ENCODE data around the gene PTPRC.

The PTPRC gene

GRCh38 chr1:198701250-198701649 is 62.4 kb downstream of the PTPRC start:
- DNase-seq (ENCODE audit: low read depth) = no peak

- no peak for DNase-seq (ENCODE audit: low read depth)
These were observed 63.1 kb downstream of the PTPRC start for GRCh38 chr1:198701766-198702539.

- no peak for DNase-seq (ENCODE audit: low read depth)
These were observed 70.1 kb downstream of the PTPRC start for GRCh38 chr1:198708761-198709525.

GRCh38 chr1:198711837-198712236 is 73.0 kb downstream of the PTPRC start:
- no peak for DNase-seq (ENCODE audit: low read depth)

- peak; percentile 85 for DNase-seq (ENCODE audit: low read depth)
These were observed 74.2 kb downstream of the PTPRC start for GRCh38 chr1:198713081-198713480.

- DNase-seq (ENCODE audit: low read depth) = no peak
These were observed 75.4 kb downstream of the PTPRC start for GRCh38 chr1:198714271-198714670.

- no peak for DNase-seq (ENCODE audit: low read depth)
These were observed 77.2 kb downstream of the PTPRC start for GRCh38 chr1:198716051-198716450.

GRCh38 chr1:198717510-198717909 is 78.7 kb downstream of the PTPRC start:
- DNase-seq (ENCODE audit: low read depth) = no peak

- DNase-seq (ENCODE audit: low read depth) = no peak
These were observed 84.3 kb downstream of the PTPRC start for GRCh38 chr1:198723127-198723526.

- no peak for DNase-seq (ENCODE audit: low read depth)
These were observed 86.2 kb downstream of the PTPRC start for GRCh38 chr1:198725090-198725489.

GRCh38 chr1:198726455-198726854 is 87.6 kb downstream of the PTPRC start:
- no peak for DNase-seq (ENCODE audit: low read depth)

GRCh38 chr1:198729195-198729863 is 90.5 kb downstream of the PTPRC start:
- no peak for DNase-seq (ENCODE audit: low read depth)

- no peak for DNase-seq (ENCODE audit: low read depth)
These were observed 92.1 kb downstream of the PTPRC start for GRCh38 chr1:198730952-198731351.

GRCh38 chr1:198734323-198735008 is 95.6 kb downstream of the PTPRC start:
- DNase-seq (ENCODE audit: low read depth) = no peak

GRCh38 chr1:198741744-198742143 is 102.9 kb downstream of the PTPRC start:
- no peak for DNase-seq (ENCODE audit: low read depth)

GRCh38 chr1:198747127-198747526 is 108.3 kb downstream of the PTPRC start:
- no peak for DNase-seq (ENCODE audit: low read depth)

GRCh38 chr1:198749279-198749678 is 110.4 kb downstream of the PTPRC start:
- DNase-seq (ENCODE audit: low read depth) = no peak

GRCh38 chr1:198750081-198750480 is 111.2 kb downstream of the PTPRC start:
- no peak for DNase-seq (ENCODE audit: low read depth)

- DNase-seq (ENCODE audit: low read depth) = no peak
These were observed 112.9 kb downstream of the PTPRC start for GRCh38 chr1:198751741-198752140.

GRCh38 chr1:198754670-198755069 is 115.8 kb downstream of the PTPRC start:
- DNase-seq (ENCODE audit: low read depth) = no peak

- no peak for DNase-seq (ENCODE audit: low read depth)
These were observed 116.9 kb downstream of the PTPRC start for GRCh38 chr1:198755715-198756114.

GRCh38 chr1:198756470-198756869 is 117.6 kb downstream of the PTPRC start:
- no peak for DNase-seq (ENCODE audit: low read depth)
